CMK (cell line): Measurements from ENCODE around the gene MC4R.

Experiments
- DNase-seq: peaks from one replicate; pipeline ENCODE4 v3.0.0-alpha.2; 2010; ENCODE audit warnings: low read depth

The MC4R gene

GRCh38 chr18:60327880-60328279, 44.7 kb downstream of the MC4R start:
- DNase-seq = no peak

GRCh38 chr18:60322591-60322990, 50.0 kb downstream of the MC4R start:
- DNase-seq = no peak
